ENCODE measurements around the gene RPTOR.

Gene RPTOR

GRCh38 chr17:80886641-80887573 lies 342.3 kb downstream of the RPTOR start:
- no peak for DNase-seq (ENCODE audit: low spot score)
- in situ Hi-C loops (cut with MboI; ENCODE audit: low pct_unique_long_range_greater_than_20kb, low sequenced_read_pairs, unreplicated experiment), result no loop called here
- TF ChIP-seq, protein P1, sequence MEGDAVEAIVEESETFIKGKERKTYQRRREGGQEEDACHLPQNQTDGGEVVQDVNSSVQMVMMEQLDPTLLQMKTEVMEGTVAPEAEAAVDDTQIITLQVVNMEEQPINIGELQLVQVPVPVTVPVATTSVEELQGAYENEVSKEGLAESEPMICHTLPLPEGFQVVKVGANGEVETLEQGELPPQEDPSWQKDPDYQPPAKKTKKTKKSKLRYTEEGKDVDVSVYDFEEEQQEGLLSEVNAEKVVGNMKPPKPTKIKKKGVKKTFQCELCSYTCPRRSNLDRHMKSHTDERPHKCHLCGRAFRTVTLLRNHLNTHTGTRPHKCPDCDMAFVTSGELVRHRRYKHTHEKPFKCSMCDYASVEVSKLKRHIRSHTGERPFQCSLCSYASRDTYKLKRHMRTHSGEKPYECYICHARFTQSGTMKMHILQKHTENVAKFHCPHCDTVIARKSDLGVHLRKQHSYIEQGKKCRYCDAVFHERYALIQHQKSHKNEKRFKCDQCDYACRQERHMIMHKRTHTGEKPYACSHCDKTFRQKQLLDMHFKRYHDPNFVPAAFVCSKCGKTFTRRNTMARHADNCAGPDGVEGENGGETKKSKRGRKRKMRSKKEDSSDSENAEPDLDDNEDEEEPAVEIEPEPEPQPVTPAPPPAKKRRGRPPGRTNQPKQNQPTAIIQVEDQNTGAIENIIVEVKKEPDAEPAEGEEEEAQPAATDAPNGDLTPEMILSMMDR (IDR thresholded peaks at IDR 0.05; ENCODE audit: extremely low read depth, insufficient read depth, missing control alignments), result no peak

- DNase-seq (ENCODE audit: low spot score), result no peak
- TF ChIP-seq, protein P1 (IDR thresholded peaks at IDR 0.05; ENCODE audit: extremely low read depth, insufficient read depth, missing control alignments), result no peak
- in situ Hi-C loops (cut with MboI; ENCODE audit: low pct_unique_long_range_greater_than_20kb, low sequenced_read_pairs, unreplicated experiment), result no loop called here
Observed at GRCh38 chr17:80887639-80888175, 343.1 kb downstream of the RPTOR start.

DNA sequence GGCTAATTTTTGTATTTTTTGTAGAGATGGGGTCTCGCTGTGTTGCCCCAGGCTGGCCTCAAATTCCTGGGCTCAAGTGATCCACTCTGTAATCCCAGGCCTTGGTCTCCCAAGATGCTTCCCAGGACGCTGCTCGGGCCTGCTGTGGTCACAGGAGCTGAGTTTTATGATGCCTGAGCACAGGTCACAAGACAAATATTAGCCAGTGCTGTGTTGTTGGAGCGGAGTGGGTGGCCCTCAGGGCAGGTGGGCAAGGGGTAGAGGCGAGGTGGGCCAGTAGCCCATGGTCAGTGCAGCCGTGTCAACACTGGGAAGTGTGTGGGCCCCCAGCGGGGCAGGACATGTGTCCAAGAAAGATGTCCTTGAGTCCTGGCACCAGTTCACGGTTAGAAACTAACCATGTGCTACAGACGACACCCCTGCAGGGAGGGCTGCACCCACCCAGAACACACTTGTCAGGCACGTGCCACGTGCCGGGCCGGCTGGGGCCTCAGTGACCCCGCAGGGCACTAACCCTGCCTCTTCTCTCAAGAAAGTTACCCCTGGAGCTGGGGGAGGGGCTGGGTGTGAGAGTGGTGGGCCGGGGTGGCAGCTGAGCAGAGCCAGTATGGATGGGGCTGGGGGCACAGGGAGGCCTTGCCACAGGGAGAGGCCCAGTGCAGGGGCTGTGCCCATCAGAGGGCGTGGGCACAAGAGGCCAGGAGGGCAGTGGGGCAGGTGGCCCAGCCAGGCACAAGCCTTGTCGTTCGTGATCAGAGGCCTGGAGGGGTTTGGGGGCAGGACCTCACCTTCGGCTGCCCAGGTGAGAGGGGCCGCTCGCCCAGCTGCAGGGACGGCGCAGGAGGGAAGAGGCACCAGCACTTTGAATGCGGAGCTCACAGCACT lies 343.9 kb downstream of the RPTOR start:
- no peak for DNase-seq (ENCODE audit: low spot score)
- in situ Hi-C loops (cut with MboI; ENCODE audit: low pct_unique_long_range_greater_than_20kb, low sequenced_read_pairs, unreplicated experiment), result no loop called here
- TF ChIP-seq, protein P1 (IDR thresholded peaks at IDR 0.05; ENCODE audit: extremely low read depth, insufficient read depth, missing control alignments), result no peak

DNA sequence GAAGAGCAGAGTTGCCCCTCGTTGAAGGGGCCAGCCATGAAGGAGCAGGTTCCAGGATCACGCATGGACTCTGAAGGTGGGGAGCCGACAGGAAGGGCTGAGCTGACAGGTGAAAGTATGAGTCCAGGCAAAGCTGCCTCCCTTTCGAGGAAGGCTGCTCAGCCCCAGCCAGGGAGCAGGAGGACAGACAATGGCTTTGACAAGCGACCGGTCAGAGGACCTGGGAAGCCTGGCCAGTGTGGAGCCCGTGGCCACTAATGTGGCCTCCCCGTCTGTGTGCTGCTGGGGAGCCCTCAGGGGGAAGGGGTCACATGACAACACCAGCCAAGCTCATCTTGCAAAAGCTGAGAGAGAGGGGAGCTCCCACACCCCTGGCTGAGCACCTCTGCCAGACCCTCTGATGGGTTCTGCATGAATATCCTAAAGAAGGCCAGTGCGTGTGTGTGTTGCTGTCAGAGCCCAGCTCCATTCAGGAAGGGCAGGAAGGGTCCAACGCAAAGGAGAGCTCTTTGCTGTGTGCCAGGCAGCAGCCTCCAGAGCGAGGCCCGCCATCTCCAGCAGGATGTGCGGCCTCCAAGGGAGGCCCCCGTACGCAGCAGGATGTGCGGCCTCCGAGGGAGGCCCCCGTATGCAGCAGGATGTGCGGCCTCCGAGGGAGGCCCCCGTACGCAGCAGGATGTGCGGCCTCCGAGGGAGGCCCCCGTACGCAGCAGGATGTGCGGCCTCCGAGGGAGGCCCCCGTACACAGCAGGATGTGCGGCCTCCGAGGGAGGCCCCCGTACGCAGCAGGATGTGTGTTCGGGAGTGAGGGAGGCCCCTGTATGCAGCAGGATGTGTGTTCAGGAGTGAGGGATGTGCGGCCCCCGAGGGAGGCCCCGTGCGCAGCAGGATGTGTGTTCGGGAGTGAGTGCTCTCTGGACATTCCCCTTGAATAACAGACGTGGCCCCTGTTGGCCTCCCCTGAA lies 344.9 kb downstream of the RPTOR start:
- TF ChIP-seq, protein P1 (IDR thresholded peaks at IDR 0.05; ENCODE audit: extremely low read depth, insufficient read depth, missing control alignments), result no peak
- DNase-seq (ENCODE audit: low spot score), result no peak
- in situ Hi-C loops (cut with MboI; ENCODE audit: low pct_unique_long_range_greater_than_20kb, low sequenced_read_pairs, unreplicated experiment), result no loop called here

DNA sequence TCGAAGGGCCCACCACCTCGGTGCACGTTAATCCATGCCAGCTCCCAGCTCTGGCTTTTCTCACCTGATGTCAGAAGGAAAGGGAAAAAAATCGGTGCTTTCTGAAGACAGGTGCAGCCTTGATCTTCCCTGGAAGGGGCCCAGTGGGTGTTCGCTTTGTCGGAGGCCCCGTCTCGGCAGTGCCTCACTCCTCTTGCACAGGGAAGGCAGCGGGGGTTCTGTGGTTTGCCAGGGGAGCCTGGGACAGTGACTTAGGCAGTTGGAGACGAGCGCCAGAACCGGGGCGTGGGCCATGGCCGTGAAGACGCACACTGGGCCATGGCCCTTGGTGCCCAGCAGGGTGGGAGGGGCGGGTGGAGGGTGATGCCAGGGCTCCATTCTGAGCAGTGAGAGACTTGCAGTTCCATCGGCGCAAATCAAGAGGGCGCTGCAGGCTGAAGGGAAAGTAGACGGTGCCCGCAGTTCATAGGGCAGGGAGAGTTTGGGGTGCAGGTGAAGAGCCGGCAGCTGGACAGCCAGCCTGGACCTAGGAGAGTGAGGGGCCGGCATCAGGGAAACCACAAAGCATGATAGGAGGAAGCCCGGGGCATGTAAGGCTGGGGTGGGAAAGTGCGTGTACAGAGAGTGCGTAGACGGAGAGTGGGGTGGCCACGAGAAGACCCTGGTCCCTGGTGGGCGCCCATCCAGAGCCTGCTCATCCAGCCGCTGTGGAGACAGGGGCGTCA lies 345.7 kb downstream of the RPTOR start:
- no peak for DNase-seq (ENCODE audit: low spot score)
- TF ChIP-seq, protein P1 (IDR thresholded peaks at IDR 0.05; ENCODE audit: extremely low read depth, insufficient read depth, missing control alignments), result no peak
- in situ Hi-C loops (cut with MboI; ENCODE audit: low pct_unique_long_range_greater_than_20kb, low sequenced_read_pairs, unreplicated experiment), result no loop called here

All from GM13977 (cell line).